GM10266 (cell line): Measurements from ENCODE around the gene CRYGN.

Experiments
- DNase-seq: peaks from one replicate; pipeline ENCODE4 v3.0.0; 2012; ENCODE audit errors: extremely low spot score
- CTCF ChIP-seq: IDR thresholded peaks from 2 replicates; pipeline ENCODE4 v1.5.1; 2012; ENCODE audit warnings: mild to moderate bottlenecking, low read depth; ENCODE audit not compliant: control insufficient read depth, insufficient read depth; ENCODE audit errors: missing control alignments

Gene CRYGN

DNA sequence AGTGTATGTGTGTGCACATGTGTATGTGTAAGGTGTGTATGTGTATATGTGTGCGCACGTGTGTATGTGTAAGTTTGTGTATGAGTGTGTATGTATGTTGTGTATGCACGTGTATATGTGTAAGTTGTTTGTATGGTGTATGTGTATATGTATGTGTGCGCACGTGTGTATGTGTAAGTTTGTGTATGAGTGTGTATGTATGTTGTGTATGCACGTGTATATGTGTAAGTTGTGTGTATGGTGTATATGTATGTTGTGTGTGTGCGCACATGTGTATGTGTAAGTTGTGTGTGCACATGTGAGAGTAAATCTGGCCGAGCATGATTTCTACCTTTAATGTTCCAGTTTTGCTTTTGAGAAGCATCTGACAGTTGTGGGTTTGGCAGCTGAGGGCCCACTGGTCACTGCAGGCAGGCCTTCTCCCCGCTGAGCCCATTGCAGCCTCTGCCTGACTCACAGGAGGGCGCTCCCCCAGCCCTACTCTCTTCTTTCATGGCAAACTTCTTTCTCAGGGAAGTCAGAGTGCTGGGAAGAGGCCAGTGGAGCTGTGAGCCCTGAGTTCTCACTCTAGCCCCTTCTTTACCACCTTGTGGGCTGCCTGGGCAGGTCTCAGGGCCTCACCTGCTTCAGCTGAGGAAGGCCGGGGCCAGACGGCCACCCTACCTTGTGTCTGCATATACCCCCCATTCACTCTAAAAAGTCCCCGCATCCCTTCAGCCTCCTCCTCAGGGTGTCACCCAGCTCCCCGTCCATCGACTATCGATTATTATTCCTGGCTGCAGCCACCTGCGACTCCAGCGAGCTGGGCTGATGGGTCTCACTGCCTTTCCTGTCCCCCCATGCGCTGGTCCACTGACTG lies 41.3 kb downstream of the CRYGN start:
- DNase-seq = no peak

DNA sequence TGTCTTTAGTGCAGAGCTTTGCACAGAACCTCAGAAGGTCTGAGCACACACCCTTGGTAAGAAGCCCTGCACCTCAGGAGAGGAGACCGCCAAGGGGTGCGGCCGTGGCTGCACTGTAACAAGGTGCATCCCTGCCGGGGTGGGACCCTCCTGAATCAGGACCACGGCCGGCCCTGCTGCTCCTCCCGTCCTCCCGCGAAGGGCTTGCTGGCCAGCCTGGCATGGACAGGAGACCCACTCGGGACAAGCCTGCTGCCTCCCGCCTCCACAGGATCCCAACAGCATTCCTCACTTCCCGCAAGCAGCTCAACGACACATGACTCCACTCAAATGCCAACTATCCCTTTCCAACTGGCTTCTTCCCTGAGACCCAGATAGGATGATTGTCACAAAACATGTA lies 42.9 kb downstream of the CRYGN start:
- no peak for TF ChIP-seq CTCF
- DNase-seq = no peak

More for the DNA sequence above, 41.3 kb downstream of the CRYGN start:
- no peak for TF ChIP-seq CTCF

- no peak for DNase-seq
- TF ChIP-seq CTCF = no peak
These were observed 43.5 kb downstream of the CRYGN start for GRCh38 chr7:151396328-151396970.

- DNase-seq = no peak
- TF ChIP-seq CTCF = no peak
These were observed 44.9 kb downstream of the CRYGN start for GRCh38 chr7:151395036-151395367.

DNA sequence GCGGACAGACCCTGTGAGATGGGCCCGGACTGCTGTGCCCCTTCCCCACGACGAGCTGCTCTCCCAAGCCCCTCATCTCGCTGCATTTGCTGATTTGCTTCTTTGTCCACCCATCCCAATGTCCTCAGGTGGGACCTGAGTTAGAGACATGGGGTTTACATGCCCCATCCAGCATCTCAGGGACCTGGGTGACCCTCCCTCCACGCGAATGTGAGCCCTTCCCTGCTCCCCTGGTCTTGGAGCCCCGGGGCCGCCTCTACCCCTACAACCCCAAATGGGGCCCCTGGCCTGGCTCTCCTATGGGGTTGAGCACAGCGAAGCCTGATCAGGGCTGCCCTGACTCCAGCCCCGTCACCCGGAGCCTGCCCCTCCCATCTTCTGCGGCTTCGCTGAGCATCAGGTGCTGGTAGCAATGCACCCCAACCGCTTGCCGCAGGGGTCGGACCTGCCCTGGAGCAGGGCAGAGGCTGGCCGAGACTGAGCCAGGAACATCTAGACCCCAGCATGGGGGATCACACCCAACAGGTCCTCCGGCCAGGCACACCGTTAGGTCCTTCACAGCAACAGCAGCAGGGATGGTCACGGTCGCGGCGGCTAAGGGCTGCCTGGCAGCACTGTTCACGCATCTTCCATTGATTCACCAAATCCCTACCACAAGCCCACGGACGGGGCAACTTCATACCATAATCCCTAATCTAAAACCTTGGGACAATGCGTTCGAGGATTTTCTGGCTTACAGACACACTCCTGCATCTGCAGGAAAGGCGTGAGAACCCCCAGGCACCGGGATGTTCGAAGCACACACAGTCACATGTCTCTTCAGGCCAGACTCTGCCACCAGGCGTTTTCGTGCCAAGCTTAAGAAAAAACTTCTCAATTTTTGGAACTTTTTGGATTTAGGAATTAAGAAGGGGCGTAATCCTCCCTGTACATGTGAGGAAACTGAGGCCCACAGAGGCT lies 45.6 kb downstream of the CRYGN start:
- DNase-seq = no peak
- TF ChIP-seq CTCF = no peak

GRCh38 chr7:151393031-151393977 lies 46.6 kb downstream of the CRYGN start:
- DNase-seq = no peak
- TF ChIP-seq CTCF = no peak
